GM18868 (cell line): ENCODE measurements around the gene JAK2.
"Not testable (repeated sequence)": the region's sequence is repeated elsewhere in the genome, so short reads cannot be mapped to it uniquely, and the experiment has no call there.

Experiments used
- ATAC-seq: cut with Tn5 transposase; IDR thresholded peaks from one replicate; pipeline ENCODE4 v1.9.1; 2021; ENCODE audit warnings: mild to moderate bottlenecking, moderate library complexity; ENCODE audit not compliant: unreplicated experiment

The JAK2 gene

DNA sequence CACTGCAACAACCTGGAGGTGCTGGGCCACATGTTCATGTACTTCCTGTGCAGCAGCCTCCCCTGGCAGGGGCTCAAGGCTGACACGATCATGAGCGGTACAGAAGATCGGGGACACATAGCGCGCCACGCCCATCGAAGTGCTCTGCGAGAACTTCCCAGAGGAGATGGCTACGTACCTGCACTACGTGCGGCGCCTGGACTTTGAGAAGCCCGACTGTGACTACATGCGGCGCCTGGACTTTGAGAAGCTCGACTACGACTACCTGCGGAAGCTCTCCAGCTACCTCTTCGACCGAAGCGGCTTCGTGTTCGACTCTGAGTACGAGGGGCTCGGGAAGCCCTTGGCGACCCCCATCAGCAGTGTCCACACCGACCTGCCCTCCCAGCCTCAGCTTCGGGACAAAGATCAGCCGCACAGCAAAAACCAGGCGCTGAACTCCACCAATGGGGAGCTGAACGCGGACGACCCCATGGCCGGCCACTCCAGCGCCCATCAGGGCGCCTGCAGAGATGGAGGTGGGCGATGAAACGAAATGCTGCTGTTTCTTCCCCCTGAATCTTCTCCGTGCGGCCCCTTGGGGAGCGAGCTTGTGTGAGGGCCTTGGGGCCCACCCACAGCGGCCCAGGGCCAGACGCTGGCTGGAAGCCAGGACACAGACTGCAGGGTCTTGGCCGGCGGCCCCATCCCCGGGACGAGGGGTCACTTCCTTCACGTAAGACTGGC lies 56.5 kb downstream of the JAK2 start:
- no peak for ATAC-seq

GRCh38 chr9:5042661-5043178 lies 57.6 kb downstream of the JAK2 start:
- ATAC-seq, result no peak

DNA sequence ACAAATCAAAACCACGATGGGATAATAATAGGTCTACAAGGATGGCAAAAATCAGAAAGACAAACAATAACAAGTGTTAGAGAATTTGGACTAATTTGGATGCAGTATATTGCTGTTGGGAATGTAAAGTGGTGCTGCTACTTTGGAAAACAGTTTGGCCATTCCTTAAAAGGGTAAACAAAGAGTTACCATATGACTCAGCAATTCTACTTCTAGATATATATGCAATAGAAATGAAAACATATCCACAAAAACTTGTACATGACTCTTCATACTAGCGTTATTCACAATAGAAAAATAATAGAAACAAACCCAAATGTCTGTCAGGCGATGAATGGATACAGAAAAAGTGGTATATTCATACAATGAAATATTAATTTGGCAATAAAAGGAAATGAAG lies 58.3 kb downstream of the JAK2 start:
- ATAC-seq, result no peak

DNA sequence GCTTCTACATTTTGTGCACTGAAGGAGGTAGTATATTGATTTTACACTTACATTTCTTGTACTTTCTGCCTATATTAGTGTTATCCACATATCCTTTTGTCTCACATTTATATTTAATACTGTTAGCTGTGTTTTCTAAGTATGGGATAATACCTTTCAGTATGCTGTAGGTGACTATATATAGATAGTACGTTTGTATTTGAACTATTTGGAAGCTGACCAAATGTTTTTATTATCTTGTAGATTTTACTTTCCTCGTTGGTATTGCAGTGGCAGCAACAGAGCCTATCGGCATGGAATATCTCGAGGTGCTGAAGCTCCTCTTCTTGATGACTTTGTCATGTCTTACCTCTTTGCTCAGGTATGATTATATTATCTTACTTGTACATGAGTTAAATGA lies 59.1 kb downstream of the JAK2 start:
- no peak for ATAC-seq

DNA sequence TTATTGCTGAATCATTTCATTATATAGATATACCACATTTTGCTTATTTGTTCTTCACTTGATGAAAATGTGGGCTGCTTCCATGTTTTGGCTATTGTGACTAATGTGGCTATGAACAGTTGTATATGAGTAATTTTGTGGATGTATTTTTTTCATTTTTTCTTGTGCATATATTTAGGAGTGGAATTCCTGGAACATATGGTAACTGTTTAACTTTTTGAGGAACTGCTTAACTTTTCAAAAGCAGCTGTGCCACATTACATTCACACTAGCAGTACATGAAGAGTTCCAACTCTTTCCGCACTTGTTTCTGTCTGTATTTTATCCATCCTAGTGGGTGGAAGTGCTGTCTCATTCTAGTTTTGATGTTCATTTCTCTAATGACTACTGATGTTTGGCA lies 67.8 kb downstream of the JAK2 start:
- ATAC-seq, result no peak

GRCh38 chr9:5062631-5063030 lies 77.6 kb downstream of the JAK2 start:
- ATAC-seq, result no peak

DNA sequence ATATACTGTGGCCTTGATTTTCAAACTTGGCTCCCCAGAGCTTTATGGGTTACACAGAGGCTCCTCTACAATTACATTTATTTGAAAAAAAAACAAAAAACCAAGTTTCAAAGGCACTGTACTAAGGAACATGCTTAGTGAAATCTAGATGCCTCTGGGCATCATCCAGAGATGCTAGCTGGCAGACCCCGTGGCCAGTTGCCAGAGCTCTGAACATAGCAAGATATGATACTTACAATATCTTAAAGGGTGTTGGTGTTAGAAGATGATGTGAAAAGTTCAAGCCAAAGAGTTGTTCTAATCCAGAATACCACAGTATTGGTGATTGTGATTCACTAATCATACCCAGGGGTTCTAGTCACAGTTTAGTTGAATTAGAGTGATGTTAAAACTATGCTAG lies 87.8 kb downstream of the JAK2 start:
- ATAC-seq, result no peak

GRCh38 chr9:5073701-5074100 lies 88.6 kb downstream of the JAK2 start:
- ATAC-seq, result no peak

GRCh38 chr9:5085993-5086392 lies 100.9 kb downstream of the JAK2 start:
- no peak for ATAC-seq

DNA sequence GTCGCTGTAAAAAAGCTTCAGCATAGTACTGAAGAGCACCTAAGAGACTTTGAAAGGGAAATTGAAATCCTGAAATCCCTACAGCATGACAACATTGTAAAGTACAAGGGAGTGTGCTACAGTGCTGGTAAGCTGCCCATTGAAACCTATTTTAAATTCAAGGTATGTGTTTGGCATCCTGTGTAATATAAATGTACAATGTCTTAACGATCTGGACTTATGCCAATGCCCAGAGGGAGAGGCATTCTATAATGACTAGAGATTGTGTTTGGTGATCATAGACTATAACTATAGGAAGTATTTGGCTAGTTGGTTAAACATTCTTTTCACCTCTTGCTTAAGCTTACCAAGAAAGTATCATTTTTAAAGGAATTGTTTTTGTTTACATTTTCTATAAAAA lies 104.7 kb downstream of the JAK2 start:
- ATAC-seq, result no peak

GRCh38 chr9:5095795-5096194 lies 110.7 kb downstream of the JAK2 start:
- no peak for ATAC-seq

DNA sequence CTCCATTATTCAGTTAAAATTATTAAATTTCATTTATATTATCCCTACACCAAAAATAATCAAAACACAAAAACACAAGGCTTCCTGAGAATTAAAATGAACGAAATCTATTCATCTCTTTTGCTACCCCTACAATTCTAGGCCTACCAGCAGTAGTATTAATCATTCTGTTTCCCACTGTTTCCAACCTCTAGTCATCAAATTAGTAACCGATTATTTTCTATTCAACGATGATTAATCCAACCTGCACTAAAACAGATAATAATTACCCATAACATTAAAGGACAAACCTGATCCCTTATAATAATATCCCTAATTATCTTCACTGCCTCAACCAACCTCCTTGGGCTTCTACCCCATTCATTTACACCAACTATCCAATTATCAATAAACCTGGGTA lies 114.4 kb downstream of the JAK2 start:
- no peak for ATAC-seq

- ATAC-seq, result not testable (repeated sequence)
These were observed 116.1 kb downstream of the JAK2 start for GRCh38 chr9:5101127-5101526.

- not testable (repeated sequence) for ATAC-seq
These were observed 121.4 kb downstream of the JAK2 start for GRCh38 chr9:5106517-5106916.

GRCh38 chr9:5110867-5111681 lies 126.0 kb downstream of the JAK2 start:
- ATAC-seq, result no peak

- no peak for ATAC-seq
These were observed 126.6 kb downstream of the JAK2 start for GRCh38 chr9:5111696-5112095.

- no peak for ATAC-seq
These were observed 127.1 kb downstream of the JAK2 start for GRCh38 chr9:5112109-5112592.

- ATAC-seq, result no peak
These were observed 127.6 kb downstream of the JAK2 start for GRCh38 chr9:5112646-5113045.

- no peak for ATAC-seq
These were observed 128.5 kb downstream of the JAK2 start for GRCh38 chr9:5113523-5113922.

DNA sequence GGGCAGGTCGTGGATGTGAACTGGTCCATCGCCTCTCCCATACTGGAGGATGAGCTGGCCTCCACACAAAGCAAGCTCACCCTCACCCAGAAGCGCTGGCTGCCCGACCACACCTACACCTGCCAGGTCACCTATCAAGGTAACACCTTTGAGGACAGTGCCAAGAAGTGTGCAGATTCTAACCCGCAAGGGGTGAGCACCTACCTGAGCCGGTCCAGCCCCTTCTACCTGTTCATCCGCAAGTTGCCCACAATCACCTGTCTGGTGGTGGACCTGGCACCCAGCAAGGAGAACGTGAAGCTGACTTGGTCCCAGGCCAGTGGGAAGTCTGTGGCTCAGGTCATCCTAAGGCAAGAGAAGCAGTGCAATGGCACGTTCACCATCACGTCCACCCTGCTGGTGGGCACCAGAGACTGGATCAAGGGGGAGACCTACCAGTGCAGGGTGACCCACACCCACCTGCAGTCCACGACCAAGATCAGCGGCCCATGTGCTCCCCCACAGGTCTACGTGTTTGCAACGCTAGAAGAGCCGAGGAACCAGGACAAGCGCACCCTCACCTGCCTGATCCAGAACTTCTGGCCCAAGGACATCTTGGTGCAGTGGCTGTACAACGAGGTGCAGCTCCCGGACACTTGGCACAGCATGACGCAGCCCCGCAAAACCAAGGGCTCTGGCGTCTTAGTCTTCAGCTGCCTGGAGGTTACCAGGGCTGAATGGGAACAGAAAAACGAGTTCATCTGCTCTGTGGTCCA lies 129.1 kb downstream of the JAK2 start:
- ATAC-seq, result no peak

DNA sequence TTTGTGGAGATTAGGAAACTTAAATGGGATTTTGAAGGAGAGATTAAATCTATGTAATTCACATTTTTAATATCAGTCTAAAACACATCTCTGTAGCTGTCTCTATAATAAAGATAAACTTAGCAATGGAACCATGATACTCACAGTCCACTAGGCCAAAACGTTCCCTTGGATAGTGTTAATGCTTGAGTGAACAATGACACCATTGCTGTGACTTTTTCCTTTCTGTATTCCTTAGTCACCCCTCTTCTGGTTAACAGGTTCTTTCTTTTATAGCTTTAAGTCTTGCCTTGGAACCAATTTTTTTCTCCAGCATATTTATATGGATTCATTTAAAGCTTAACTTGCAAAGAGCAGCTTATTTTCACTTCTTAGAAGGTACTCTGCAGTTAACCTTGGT lies 137.0 kb downstream of the JAK2 start:
- no peak for ATAC-seq
